NCI-H2196 treated with DMSO at 0.1 percent for 48 hours (cell line): ENCODE data around the gene TBC1D22B.
A peak's percentile ranks its signal among the peaks of the same experiment; 100 is the strongest.
"Not testable (repeated sequence)": the region's sequence is repeated elsewhere in the genome, so short reads cannot be mapped to it uniquely, and the experiment has no call there.

ENCODE experiments used
- DNase-seq: peaks from one replicate; lab custom pipeline; 2025; ENCODE audit not compliant: unreplicated experiment; lab: John Stamatoyannopoulos, UW

Gene TBC1D22B

GRCh38 chr6:37302086-37302686, 44.6 kb downstream of the TBC1D22B start:
- DNase-seq: no peak

- DNase-seq: no peak
Measured at GRCh38 chr6:37303091-37303660, 45.6 kb downstream of the TBC1D22B start.

GRCh38 chr6:37303891-37304503, 46.4 kb downstream of the TBC1D22B start:
- no peak for DNase-seq

GRCh38 chr6:37304766-37305165, 47.2 kb downstream of the TBC1D22B start:
- no peak for DNase-seq

GRCh38 chr6:37305841-37306425, 48.4 kb downstream of the TBC1D22B start:
- no peak for DNase-seq

- no peak for DNase-seq
Measured at GRCh38 chr6:37306624-37307222, 49.2 kb downstream of the TBC1D22B start.

GRCh38 chr6:37307484-37307883, 49.9 kb downstream of the TBC1D22B start:
- DNase-seq: not testable (repeated sequence)

- peak; percentile 68 for DNase-seq
Measured at GRCh38 chr6:37308069-37308815, 50.7 kb downstream of the TBC1D22B start.

- DNase-seq: no peak
Measured at GRCh38 chr6:37309046-37309445, 51.5 kb downstream of the TBC1D22B start.

GRCh38 chr6:37309692-37310091, 52.1 kb downstream of the TBC1D22B start:
- DNase-seq: no peak

GRCh38 chr6:37310966-37311365, 53.4 kb downstream of the TBC1D22B start:
- DNase-seq: no peak

- no peak for DNase-seq
Measured at GRCh38 chr6:37311741-37312473, 54.3 kb downstream of the TBC1D22B start.

GRCh38 chr6:37313723-37314486, 56.3 kb downstream of the TBC1D22B start:
- DNase-seq: no peak

GRCh38 chr6:37314487-37315156, 57.0 kb downstream of the TBC1D22B start:
- no peak for DNase-seq

- DNase-seq: no peak
Measured at GRCh38 chr6:37315157-37315515, 57.6 kb downstream of the TBC1D22B start.

GRCh38 chr6:37316071-37316470, 58.5 kb downstream of the TBC1D22B start:
- no peak for DNase-seq

- no peak for DNase-seq
Measured at GRCh38 chr6:37317312-37318038, 59.9 kb downstream of the TBC1D22B start.

GRCh38 chr6:37319156-37319555, 61.6 kb downstream of the TBC1D22B start:
- DNase-seq: no peak
